ENCODE results near the gene YLPM1. TPM values are rescaled to one million over a fixed set of nuclear protein-coding genes. Genes with fewer than 3 reads are reported as not detected.
A peak's percentile ranks its signal among the peaks of the same experiment; 100 is the strongest.

Gene YLPM1
- total RNA-seq, 2 experiments from 2014 or later: 58.2 to 58.4 TPM

GRCh38 chr14:74826574-74826973 is 63.5 kb downstream of the YLPM1 start:
- DNase-seq (no peak), ATAC-seq (no peak)
- ChIA-PET POLR2A (no interaction called here), CTCF (interaction anchor here (0.9 to 1.5 kb wide), 4 partner anchors 9 to 218 kb away, joined by 3 to 7 read pairs (median 4); no protein-coding TSS in a partner anchor)
- Mint-ChIP-seq H3K9me3 (ENCODE audit: insufficient read depth) (no peaks in the 10 kb centered on the region), H3K27me3 (ENCODE audit: low read depth) (no peaks in the 10 kb centered on the region), H3K36me3 (ENCODE audit: low read depth) (peaks cover 52% of the 10 kb centered on the region), H3K27ac (no peak overlapping the region), H3K4me1 (ENCODE audit: low read depth) (peaks cover 2% of the 10 kb centered on the region), H3K4me3 (no peak overlapping the region)

GRCh38 chr14:74829251-74829650 is 66.1 kb downstream of the YLPM1 start:
- Mint-ChIP-seq H3K36me3 (ENCODE audit: low read depth) (peaks cover 40% of the 10 kb centered on the region), H3K27me3 (ENCODE audit: low read depth) (no peaks in the 10 kb centered on the region), H3K4me3 (no peak overlapping the region), H3K4me1 (ENCODE audit: low read depth) (peaks cover 2% of the 10 kb centered on the region), H3K9me3 (ENCODE audit: insufficient read depth) (no peaks in the 10 kb centered on the region), H3K27ac (no peak overlapping the region)
- ChIA-PET POLR2A (no interaction called here), CTCF (no interaction called here)
- no peak for DNase-seq
- no peak for ATAC-seq

- Mint-ChIP-seq H3K36me3 (ENCODE audit: low read depth) (peaks cover 45% of the 10 kb centered on the region), H3K27me3 (ENCODE audit: low read depth) (no peaks in the 10 kb centered on the region), H3K27ac (no peak overlapping the region), H3K4me3 (no peak overlapping the region), H3K4me1 (ENCODE audit: low read depth) (peaks cover 33% of the 10 kb centered on the region), H3K9me3 (ENCODE audit: insufficient read depth) (no peaks in the 10 kb centered on the region)
- ChIA-PET CTCF (no interaction called here), POLR2A (no interaction called here)
- DNase-seq (no peak), ATAC-seq (no peak)
Measured at GRCh38 chr14:74832849-74833248, 69.7 kb downstream of the YLPM1 start.

DNA sequence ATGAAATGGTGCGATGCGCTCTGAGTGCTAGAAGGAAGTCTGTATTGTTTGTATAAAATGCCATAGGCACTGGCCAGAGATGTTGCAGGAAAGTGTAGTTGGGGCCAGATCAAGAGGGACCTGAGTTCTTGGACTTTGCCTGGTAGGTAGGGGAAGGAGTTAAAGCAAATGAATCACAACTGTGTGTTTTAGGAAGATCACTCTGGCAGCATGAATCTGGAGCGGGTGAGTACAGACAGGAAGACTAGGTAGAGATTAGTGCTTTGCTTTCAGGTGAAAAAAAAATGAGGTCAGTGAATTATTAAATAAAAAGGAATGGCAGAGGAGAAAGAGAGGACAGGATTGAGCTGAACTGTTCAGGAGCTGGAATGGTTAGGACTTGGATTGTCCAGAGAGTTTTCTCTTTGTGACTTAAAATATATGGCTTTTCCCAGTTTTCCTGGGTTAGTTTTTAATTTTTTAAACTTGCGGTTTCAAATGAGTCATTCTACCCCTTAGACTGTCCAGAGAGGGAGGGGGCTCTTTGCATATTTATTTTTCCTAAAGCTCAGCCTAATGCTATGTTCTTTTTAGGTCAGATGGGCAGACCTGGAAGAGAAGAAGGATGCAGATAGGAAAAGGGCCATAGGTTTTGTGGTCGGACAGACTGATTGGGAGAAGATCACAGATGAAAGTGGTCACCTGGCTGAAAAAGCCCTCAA is 71.7 kb downstream of the YLPM1 start:
- H3K27me3 Mint-ChIP-seq (ENCODE audit: low read depth): no peaks in the 10 kb centered on the region
- POLR2A ChIA-PET: interaction anchor here (1.1 kb wide), 1 partner anchor 71 kb away, joined by 7 read pairs; the partner anchor contains the start of gene YLPM1
- no peak for DNase-seq
- no peaks in the 10 kb centered on the region for H3K9me3 Mint-ChIP-seq (ENCODE audit: insufficient read depth)
- CTCF ChIA-PET: interaction anchor here (1.2 to 2.7 kb wide), 6 partner anchors 8 to 226 kb away, joined by 3 to 7 read pairs (median 6); no protein-coding TSS in a partner anchor
- ATAC-seq: no peak
- no peak overlapping the region for H3K4me3 Mint-ChIP-seq
- no peak overlapping the region for H3K27ac Mint-ChIP-seq
- peaks cover 39% of the 10 kb centered on the region for H3K36me3 Mint-ChIP-seq (ENCODE audit: low read depth)
- H3K4me1 Mint-ChIP-seq (ENCODE audit: low read depth): peaks cover 50% of the 10 kb centered on the region

- CTCF ChIA-PET: interaction anchor here (1.2 to 5.2 kb wide), 6 partner anchors 9 to 227 kb away, joined by 3 to 43 read pairs (median 6); no protein-coding TSS in a partner anchor
Measured at GRCh38 chr14:74835645-74836250, 72.6 kb downstream of the YLPM1 start.

DNA sequence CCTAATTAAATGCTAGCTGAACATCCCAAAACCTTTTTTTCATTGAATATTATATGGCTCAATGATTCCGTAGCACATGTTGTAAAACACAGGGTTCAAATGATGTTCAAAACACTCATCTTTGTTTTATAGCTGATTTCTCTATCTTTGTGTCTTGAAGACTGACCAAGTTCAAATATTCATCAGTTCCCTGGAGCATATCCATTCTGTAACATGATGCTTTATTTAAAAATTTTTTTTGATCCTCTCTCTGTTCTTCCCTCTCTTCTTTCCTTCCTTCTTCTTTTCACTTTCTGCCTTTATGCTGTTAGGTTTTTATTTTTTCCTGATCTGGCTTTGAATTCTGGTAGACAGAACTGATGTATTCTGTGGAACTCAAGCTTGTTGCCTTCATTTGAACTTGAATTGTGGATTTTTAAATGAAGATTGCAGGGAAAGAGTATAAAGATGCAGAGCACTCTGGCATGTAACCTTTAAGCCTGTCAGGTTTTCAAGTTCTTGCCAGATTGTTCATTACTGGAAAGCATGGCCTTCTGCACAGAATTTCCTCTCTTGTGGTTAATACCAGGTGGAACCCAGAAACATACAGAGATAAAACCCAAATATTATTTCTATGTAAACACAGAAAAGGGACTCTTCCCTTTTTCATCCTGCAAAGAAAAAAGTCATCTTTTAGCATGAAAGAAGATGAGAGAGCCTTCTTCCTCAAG is 73.3 kb downstream of the YLPM1 start:
- H3K4me1 Mint-ChIP-seq (ENCODE audit: low read depth): peaks cover 65% of the 10 kb centered on the region
- H3K9me3 Mint-ChIP-seq (ENCODE audit: insufficient read depth): no peaks in the 10 kb centered on the region
- no peak for DNase-seq
- H3K36me3 Mint-ChIP-seq (ENCODE audit: low read depth): peaks cover 38% of the 10 kb centered on the region
- ATAC-seq: no peak
- no peaks in the 10 kb centered on the region for H3K27me3 Mint-ChIP-seq (ENCODE audit: low read depth)
- peak overlapping the region; percentile 11 for H3K4me3 Mint-ChIP-seq
- ChIA-PET CTCF (interaction anchor here (1.2 to 5.2 kb wide), 5 partner anchors 10 to 228 kb away, joined by 3 to 43 read pairs (median 6); no protein-coding TSS in a partner anchor), POLR2A (interaction anchor here (1.1 kb wide), 1 partner anchor 73 kb away, joined by 7 read pairs; the partner anchor contains the start of gene YLPM1)
- peak overlapping the region; percentile 70 for H3K27ac Mint-ChIP-seq

More at GRCh38 chr14:74835645-74836250, 72.6 kb downstream of the YLPM1 start:
- Mint-ChIP-seq H3K27ac (peak overlapping the region; percentile 46), H3K4me1 (ENCODE audit: low read depth) (peaks cover 59% of the 10 kb centered on the region), H3K27me3 (ENCODE audit: low read depth) (no peaks in the 10 kb centered on the region), H3K4me3 (no peak overlapping the region), H3K36me3 (ENCODE audit: low read depth) (peaks cover 37% of the 10 kb centered on the region), H3K9me3 (ENCODE audit: insufficient read depth) (no peaks in the 10 kb centered on the region)
- ATAC-seq: peak; percentile 22
- POLR2A ChIA-PET: interaction anchor here (1.1 kb wide), 1 partner anchor 72 kb away, joined by 7 read pairs; the partner anchor contains the start of gene YLPM1
- no peak for DNase-seq

GRCh38 chr14:74838166-74838565 is 75.0 kb downstream of the YLPM1 start:
- ATAC-seq (peak; percentile 46), DNase-seq (no peak)
- peak overlapping the region; percentile 87 for H3K27ac Mint-ChIP-seq
- POLR2A ChIA-PET: interaction anchor here (1.3 kb wide), 1 partner anchor 75 kb away, joined by 4 read pairs; the partner anchor contains the start of gene YLPM1
- no peaks in the 10 kb centered on the region for H3K27me3 Mint-ChIP-seq (ENCODE audit: low read depth)
- H3K4me3 Mint-ChIP-seq: peak overlapping the region; percentile 72
- H3K4me1 Mint-ChIP-seq (ENCODE audit: low read depth): peaks cover 78% of the 10 kb centered on the region
- no peaks in the 10 kb centered on the region for H3K9me3 Mint-ChIP-seq (ENCODE audit: insufficient read depth)
- CTCF ChIA-PET: interaction anchor here (1.2 to 5.2 kb wide), 7 partner anchors 8 to 68 kb away, joined by 3 to 43 read pairs (median 4); no protein-coding TSS in a partner anchor
- H3K36me3 Mint-ChIP-seq (ENCODE audit: low read depth): peaks cover 37% of the 10 kb centered on the region

DNA sequence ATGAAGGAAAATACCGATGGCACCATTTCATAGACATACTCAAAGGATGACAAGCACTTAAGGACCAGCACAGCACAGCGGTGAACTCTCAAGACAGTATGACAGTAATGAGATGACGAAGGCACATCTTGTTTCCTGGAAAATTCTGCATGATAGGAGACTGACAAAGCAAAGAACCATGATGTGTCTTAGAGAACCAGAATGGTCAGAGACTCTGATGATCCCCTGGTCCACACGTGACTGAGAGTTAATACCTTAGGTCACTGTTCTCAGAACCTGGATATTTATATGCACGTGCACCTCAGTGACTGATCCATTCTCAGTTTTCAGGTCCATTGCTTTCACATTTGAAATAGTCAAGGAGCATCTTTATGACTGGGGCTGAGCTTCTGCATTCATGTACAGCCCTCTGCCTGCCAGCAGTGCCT is 77.5 kb downstream of the YLPM1 start:
- Mint-ChIP-seq H3K4me3 (no peak overlapping the region), H3K27ac (peak overlapping the region; percentile 85), H3K27me3 (ENCODE audit: low read depth) (no peaks in the 10 kb centered on the region), H3K9me3 (ENCODE audit: insufficient read depth) (no peaks in the 10 kb centered on the region), H3K36me3 (ENCODE audit: low read depth) (peaks cover 31% of the 10 kb centered on the region), H3K4me1 (ENCODE audit: low read depth) (peaks cover 67% of the 10 kb centered on the region)
- DNase-seq (no peak), ATAC-seq (no peak)
- ChIA-PET POLR2A (interaction anchor here (0.6 kb wide), 1 partner anchor 894 kb away, joined by 3 read pairs; no protein-coding TSS in a partner anchor), CTCF (interaction anchor here (1.1 to 5.2 kb wide), 4 partner anchors 20 to 65 kb away, joined by 4 to 43 read pairs (median 8); no protein-coding TSS in a partner anchor)

DNA sequence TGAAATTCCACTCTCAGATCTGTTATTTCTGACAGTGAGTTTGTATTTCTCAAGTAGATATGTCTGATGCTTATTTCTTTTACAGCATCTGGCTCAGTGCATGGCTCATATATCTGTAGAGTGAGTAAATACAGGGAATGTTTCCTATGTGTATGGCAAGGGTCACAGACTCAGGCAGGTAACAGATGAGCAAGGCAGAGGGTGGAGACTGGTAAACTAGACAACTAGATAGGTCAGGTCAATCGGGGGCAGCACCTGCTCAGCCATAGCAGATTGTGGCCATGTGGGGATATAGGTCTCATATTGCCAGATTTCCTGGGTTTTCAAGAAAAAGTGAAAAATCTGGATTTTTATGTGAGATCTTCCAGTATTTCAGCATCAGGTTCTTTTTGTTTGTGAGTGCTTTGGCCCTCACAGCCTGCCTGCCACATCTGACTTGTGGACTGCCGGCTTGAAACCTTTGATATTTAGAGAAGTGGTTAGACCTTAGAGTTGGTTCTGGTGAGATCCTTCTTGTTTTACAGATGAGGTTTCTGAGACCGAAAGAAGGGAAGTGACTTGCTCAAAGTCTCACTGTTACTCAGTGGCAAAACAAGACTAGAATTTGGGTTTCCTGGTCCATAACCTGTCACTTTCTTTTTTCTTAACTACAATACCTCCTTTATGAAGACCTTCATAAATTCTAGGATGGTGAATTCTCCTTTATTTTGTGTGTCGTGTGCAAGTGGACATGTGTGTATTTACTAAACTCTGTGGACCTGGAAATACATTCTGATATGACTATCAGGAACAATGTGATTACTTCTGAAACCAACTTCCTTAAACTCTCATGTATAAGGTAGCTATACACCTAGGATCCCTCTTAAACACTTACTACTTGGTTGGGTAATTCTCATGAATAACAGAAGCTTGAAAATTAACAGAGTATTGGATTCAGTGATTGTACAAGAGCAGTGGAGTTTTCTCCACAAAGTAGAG is 78.4 kb downstream of the YLPM1 start:
- H3K4me1 Mint-ChIP-seq (ENCODE audit: low read depth): peaks cover 60% of the 10 kb centered on the region
- ATAC-seq: peak; percentile 84
- H3K9me3 Mint-ChIP-seq (ENCODE audit: insufficient read depth): no peaks in the 10 kb centered on the region
- ChIA-PET CTCF (interaction anchor here (0.9 to 2.8 kb wide), 7 partner anchors 11 to 249 kb away, joined by 3 to 17 read pairs (median 7); no protein-coding TSS in a partner anchor), POLR2A (no interaction called here)
- H3K4me3 Mint-ChIP-seq: peak overlapping the region; percentile 32
- peak overlapping the region; percentile 85 for H3K27ac Mint-ChIP-seq
- peaks cover 26% of the 10 kb centered on the region for H3K36me3 Mint-ChIP-seq (ENCODE audit: low read depth)
- DNase-seq: peak; percentile 64
- H3K27me3 Mint-ChIP-seq (ENCODE audit: low read depth): no peaks in the 10 kb centered on the region

GRCh38 chr14:74843653-74844052 is 80.5 kb downstream of the YLPM1 start:
- H3K9me3 Mint-ChIP-seq (ENCODE audit: insufficient read depth): no peaks in the 10 kb centered on the region
- CTCF ChIA-PET: interaction anchor here (2.1 to 2.8 kb wide), 3 partner anchors 9 to 62 kb away, joined by 9 to 17 read pairs (median 11); no protein-coding TSS in a partner anchor
- no peak overlapping the region for H3K27ac Mint-ChIP-seq
- POLR2A ChIA-PET: interaction anchor here (0.8 kb wide), 1 partner anchor 39 kb away, joined by 4 read pairs; no protein-coding TSS in a partner anchor
- peaks cover 17% of the 10 kb centered on the region for H3K36me3 Mint-ChIP-seq (ENCODE audit: low read depth)
- H3K27me3 Mint-ChIP-seq (ENCODE audit: low read depth): no peaks in the 10 kb centered on the region
- ATAC-seq (no peak), DNase-seq (no peak)
- H3K4me1 Mint-ChIP-seq (ENCODE audit: low read depth): peaks cover 39% of the 10 kb centered on the region
- no peak overlapping the region for H3K4me3 Mint-ChIP-seq

Measured in activated CD8-positive, alpha-beta T cell treated with anti-CD3 and anti-CD28 coated beads, Interleukin-2, amount 10 ng/mL, durations not matched to agents 7 days and 5 days (primary cell).